Glutamatergic neuron (in vitro differentiated cells): ENCODE measurements around the gene MMP8. TPM values are rescaled to one million over a fixed set of nuclear protein-coding genes. Genes with fewer than 3 reads are reported as not detected.

ENCODE experiments used
- DNase-seq: peaks from one replicate; pipeline ENCODE4 v3.0.0; 2022
- H3K27ac Mint-ChIP-seq: one replicate; pipeline ENCODE4 v1.8.0; 2020; ENCODE audit warnings: mild to moderate bottlenecking, mixed read lengths, inconsistent platforms; ENCODE audit not compliant: unreplicated experiment
- H3K27me3 Mint-ChIP-seq: one replicate; pipeline ENCODE4 v1.8.0; 2020; ENCODE audit warnings: mild to moderate bottlenecking, moderate library complexity, mixed read lengths, inconsistent platforms; ENCODE audit not compliant: unreplicated experiment
- H3K36me3 Mint-ChIP-seq: one replicate; pipeline ENCODE4 v1.8.0; 2020; ENCODE audit warnings: mild to moderate bottlenecking, mixed read lengths, inconsistent platforms; ENCODE audit not compliant: unreplicated experiment
- H3K4me1 Mint-ChIP-seq: one replicate; pipeline ENCODE4 v1.8.0; 2020; ENCODE audit warnings: mild to moderate bottlenecking, low read depth, mixed read lengths, inconsistent platforms; ENCODE audit not compliant: unreplicated experiment
- H3K4me3 Mint-ChIP-seq: one replicate; pipeline ENCODE4 v1.8.0; 2020; ENCODE audit warnings: mild to moderate bottlenecking, mixed read lengths, inconsistent platforms; ENCODE audit not compliant: unreplicated experiment
- H3K9me3 Mint-ChIP-seq: one replicate; pipeline ENCODE4 v1.8.0; 2020; ENCODE audit warnings: mild to moderate bottlenecking, moderate library complexity, mixed read lengths, inconsistent platforms; ENCODE audit not compliant: unreplicated experiment
- CTCF ChIP-seq: fragments of 200-600 bp; sonication (generic); IDR thresholded peaks from one replicate; pipeline ENCODE4 v1.5.0; 2021; ENCODE audit not compliant: partially characterized antibody, unreplicated experiment
- total RNA-seq: library from RNA; stranded (reverse); fragmentation: NEBNext Ultra II Directional; extraction: Animal tissue kit (Norgen Biotek cat#: 25700); gene quantifications from one replicate; pipeline ENCODE4 v1.2.1, GENCODE V29; 2021; ENCODE audit not compliant: unreplicated experiment

Gene MMP8
- total RNA-seq, 1 donor from 2014 or later = not detected

- no peak overlapping the region for H3K4me3 Mint-ChIP-seq
- H3K36me3 Mint-ChIP-seq = no peaks in the 10 kb centered on the region
- TF ChIP-seq CTCF = no peak
- no peaks in the 10 kb centered on the region for H3K27me3 Mint-ChIP-seq
- DNase-seq = no peak
- H3K9me3 Mint-ChIP-seq = peaks cover 2% of the 10 kb centered on the region
- H3K4me1 Mint-ChIP-seq = no peaks in the 10 kb centered on the region
- H3K27ac Mint-ChIP-seq = no peak overlapping the region
Observed at GRCh38 chr11:102685754-102686153, 39.0 kb downstream of the MMP8 start.

- DNase-seq = no peak
- Mint-ChIP-seq H3K27me3 (no peaks in the 10 kb centered on the region), H3K27ac (no peak overlapping the region), H3K4me1 (no peaks in the 10 kb centered on the region), H3K36me3 (no peaks in the 10 kb centered on the region), H3K9me3 (peaks cover 2% of the 10 kb centered on the region), H3K4me3 (no peak overlapping the region)
- TF ChIP-seq CTCF = no peak
Observed at GRCh38 chr11:102685338-102685737, 39.4 kb downstream of the MMP8 start.

GRCh38 chr11:102683277-102683676, 41.5 kb downstream of the MMP8 start:
- H3K36me3 Mint-ChIP-seq = no peaks in the 10 kb centered on the region
- no peak overlapping the region for H3K4me3 Mint-ChIP-seq
- no peak for DNase-seq
- H3K27me3 Mint-ChIP-seq = no peaks in the 10 kb centered on the region
- no peak for TF ChIP-seq CTCF
- no peaks in the 10 kb centered on the region for H3K9me3 Mint-ChIP-seq
- H3K4me1 Mint-ChIP-seq = no peaks in the 10 kb centered on the region
- no peak overlapping the region for H3K27ac Mint-ChIP-seq

DNA sequence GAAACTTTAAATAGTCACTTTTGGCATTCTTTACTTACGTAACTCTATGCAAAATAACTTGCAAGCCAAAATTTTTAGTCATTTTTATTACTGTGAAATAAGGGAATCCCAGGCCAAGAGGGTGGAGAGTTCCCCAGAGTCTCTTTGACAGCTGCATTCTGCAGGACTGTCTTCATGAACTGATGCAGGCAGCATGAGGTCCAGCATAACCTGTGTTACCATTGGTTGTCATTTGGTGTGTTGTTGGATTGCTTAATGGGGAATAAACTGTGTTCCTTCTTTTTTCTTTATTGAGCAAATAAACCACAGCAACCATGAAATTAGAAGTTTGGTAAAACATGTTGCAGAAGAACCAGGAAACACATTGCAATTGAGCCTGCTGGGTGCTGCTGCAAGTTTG, 43.8 kb downstream of the MMP8 start:
- no peak overlapping the region for H3K27ac Mint-ChIP-seq
- no peaks in the 10 kb centered on the region for H3K4me1 Mint-ChIP-seq
- H3K4me3 Mint-ChIP-seq = no peak overlapping the region
- no peaks in the 10 kb centered on the region for H3K27me3 Mint-ChIP-seq
- no peaks in the 10 kb centered on the region for H3K36me3 Mint-ChIP-seq
- TF ChIP-seq CTCF = no peak
- no peak for DNase-seq
- H3K9me3 Mint-ChIP-seq = peaks cover 2% of the 10 kb centered on the region

- H3K27ac Mint-ChIP-seq = no peak overlapping the region
- H3K36me3 Mint-ChIP-seq = no peaks in the 10 kb centered on the region
- TF ChIP-seq CTCF = no peak
- no peak overlapping the region for H3K4me3 Mint-ChIP-seq
- peaks cover 2% of the 10 kb centered on the region for H3K9me3 Mint-ChIP-seq
- H3K27me3 Mint-ChIP-seq = no peaks in the 10 kb centered on the region
- peaks cover 1% of the 10 kb centered on the region for H3K4me1 Mint-ChIP-seq
- no peak for DNase-seq
Observed at GRCh38 chr11:102678022-102678421, 46.7 kb downstream of the MMP8 start.
